SK-N-SH (cell line): Measurements from ENCODE around the gene CHGA. TPM values are rescaled to one million over a fixed set of nuclear protein-coding genes. Genes with fewer than 3 reads are reported as not detected.

Experiments used
- CTCF ChIA-PET: fragments of 300-600, 350-600 bp; formaldehyde crosslinking; extraction: SDS; loops from one replicate; lab custom pipeline; 2021; lab: Yijun Ruan, JAX
- POLR2A ChIA-PET: fragments of 350-600 bp; sonication (Branson Sonifier 250); formaldehyde crosslinking; extraction: SDS; loops from one replicate; lab custom pipeline; 2020; ENCODE audit warnings: antibody characterized with exemption, inconsistent platforms; lab: Yijun Ruan, JAX
- DNase-seq: peaks from one replicate; pipeline ENCODE4 v3.0.0; 2012
- H2AFZ ChIP-seq: fragments of 200-600 bp; sonication (generic); 2 replicates; pipeline ENCODE4 v1.8.1; 2016; ENCODE audit warnings: antibody characterized with exemption, mild to moderate bottlenecking, low read depth
- H3F3A ChIP-seq: fragments of 200-600 bp; sonication (generic); replicated peaks from 2 replicates; pipeline ENCODE3; 2016; ENCODE audit warnings: antibody characterized with exemption, mild to moderate bottlenecking; ENCODE audit not compliant: insufficient read depth
- H3K27ac ChIP-seq, 2 experiments: fragments of 200-500 bp in 1 of 2; fragments of 200-600 bp in 1 of 2; sonication (Bioruptor generic) in 1 of 2; sonication (generic), shearing (Covaris generic) in 1 of 2; 2 replicates each; pipeline versions ENCODE4 v1.5.1 to v1.6.1; 2014 to 2016; ENCODE audit warnings: low read depth in 2 of 2, inconsistent platforms in 1 of 2, low read length in 1 of 2, mild to moderate bottlenecking in 1 of 2, mixed read lengths in 1 of 2
- H3K27me3 ChIP-seq: fragments of 200-600 bp; sonication (generic), shearing (Covaris generic); 2 replicates; pipeline ENCODE4 v1.6.1; 2016; ENCODE audit warnings: mixed run types; ENCODE audit not compliant: insufficient read depth
- H3K36me3 ChIP-seq, 2 experiments: fragments of 200-500 bp in 1 of 2; fragments of 200-600 bp in 1 of 2; sonication (Bioruptor generic) in 1 of 2; sonication (generic) in 1 of 2; replicated peaks in 1 of 2; 2 replicates each; pipeline versions ENCODE3 to v1.5.1; 2014 to 2016; ENCODE audit warnings: low read length in 1 of 2, mild to moderate bottlenecking in 1 of 2; ENCODE audit not compliant: insufficient read depth in 2 of 2, control insufficient read depth in 1 of 2
- H3K4me1 ChIP-seq, 2 experiments: fragments of 200-500 bp in 1 of 2; fragments of 200-600 bp in 1 of 2; sonication (Bioruptor generic) in 1 of 2; sonication (generic), shearing (Covaris generic) in 1 of 2; 2 replicates each; pipeline versions ENCODE4 v1.5.1 to v1.6.1; 2014 to 2016; ENCODE audit warnings: low read depth in 1 of 2, low read length in 1 of 2, mixed run types in 1 of 2; ENCODE audit not compliant: insufficient read depth in 2 of 2, control insufficient read depth in 1 of 2
- H3K4me2 ChIP-seq: fragments of 200-600 bp; sonication (generic), shearing (Covaris generic); 2 replicates; pipeline ENCODE4 v1.6.1; 2017; ENCODE audit warnings: mixed run types
- H3K4me3 ChIP-seq, 2 experiments: fragments of 200-500 bp in 1 of 2; fragments of 200-600 bp in 1 of 2; sonication (Bioruptor generic) in 1 of 2; sonication (generic), shearing (Covaris generic) in 1 of 2; 2 replicates each; pipeline versions ENCODE4 v1.5.1 to v1.8.1; 2014 to 2016; ENCODE audit warnings: low read depth in 2 of 2, inconsistent platforms in 1 of 2, low read length in 1 of 2, mild to moderate bottlenecking in 1 of 2, mixed read lengths in 1 of 2, moderate library complexity in 1 of 2
- H3K79me2 ChIP-seq: fragments of 200-600 bp; sonication (generic); 2 replicates; pipeline ENCODE4 v1.8.1; 2017; ENCODE audit warnings: mild to moderate bottlenecking; ENCODE audit not compliant: insufficient read depth
- H3K9ac ChIP-seq: fragments of 200-600 bp; sonication (generic); 2 replicates; pipeline ENCODE4 v1.6.1; 2017; ENCODE audit warnings: mixed run types
- H3K9me2 ChIP-seq: fragments of 200-600 bp; sonication (generic); 2 replicates; pipeline ENCODE4 v1.6.1; 2017; ENCODE audit warnings: mixed run types
- H3K9me3 ChIP-seq: fragments of 200-600 bp; sonication (generic); 2 replicates; pipeline ENCODE4 v1.6.1; 2017; ENCODE audit warnings: mixed run types, mild to moderate bottlenecking, moderate library complexity
- H4K20me1 ChIP-seq: fragments of 200-600 bp; sonication (generic); 2 replicates; pipeline ENCODE4 v1.6.1; 2017; ENCODE audit warnings: mild to moderate bottlenecking, mixed run types; ENCODE audit not compliant: insufficient read depth
- CTCF ChIP-seq: fragments of 200-600 bp; sonication (generic); IDR thresholded peaks from 2 replicates; pipeline ENCODE4 v1.6.1; 2017; ENCODE audit warnings: antibody characterized with exemption, mild to moderate bottlenecking, moderate library complexity
- FOSL2 ChIP-seq: IDR thresholded peaks from 2 replicates; pipeline ENCODE4 v1.4.0; 2012; ENCODE audit warnings: low read depth, mild to moderate bottlenecking, moderate library complexity, borderline replicate concordance
- FOXM1 ChIP-seq: IDR thresholded peaks from 2 replicates; pipeline ENCODE4 v1.4.0; 2012; ENCODE audit warnings: low read depth, mild to moderate bottlenecking
- GABPA ChIP-seq: IDR thresholded peaks from 2 replicates; pipeline ENCODE4 v1.4.0; 2012; ENCODE audit warnings: low read depth, mild to moderate bottlenecking
- GATA2 ChIP-seq: sonication (generic); formaldehyde crosslinking; IDR thresholded peaks from 2 replicates; pipeline ENCODE4 v1.5.0; 2020; ENCODE audit warnings: mild to moderate bottlenecking, missing genetic modification reagents
- IRF3 ChIP-seq: fragments of 150-350 bp; IDR thresholded peaks from 2 replicates; pipeline ENCODE4 v1.6.1; 2016; ENCODE audit warnings: mild to moderate bottlenecking, low read depth, low read length
- MAX ChIP-seq: IDR thresholded peaks from 2 replicates; pipeline ENCODE4 v1.4.0; 2012; ENCODE audit warnings: low read depth
- POLR2AphosphoS5 ChIP-seq: IDR thresholded peaks from 2 replicates; pipeline ENCODE4 v1.6.1; 2012; ENCODE audit warnings: low read depth, low read length
- RCOR1 ChIP-seq: fragments of 150-350 bp; IDR thresholded peaks from 2 replicates; pipeline ENCODE4 v1.6.1; 2017; ENCODE audit warnings: antibody characterized with exemption, low read length
- REST ChIP-seq: IDR thresholded peaks from 2 replicates; pipeline ENCODE4 v1.6.1; 2012; ENCODE audit warnings: mild to moderate bottlenecking, low read depth, low read length, moderate library complexity
- SIN3A ChIP-seq: IDR thresholded peaks from 2 replicates; pipeline ENCODE4 v1.6.1; 2012; ENCODE audit warnings: low read depth, mild to moderate bottlenecking, low read length, moderate library complexity, borderline replicate concordance
- TCF12 ChIP-seq: IDR thresholded peaks from 2 replicates; pipeline ENCODE4 v1.4.0; 2012
- TEAD4 ChIP-seq: IDR thresholded peaks from 2 replicates; pipeline ENCODE4 v1.4.0; 2012; ENCODE audit warnings: mild to moderate bottlenecking, borderline replicate concordance; ENCODE audit not compliant: insufficient read depth
- YY1 ChIP-seq: IDR thresholded peaks from 2 replicates; pipeline ENCODE4 v1.4.0; 2012; ENCODE audit warnings: low read depth, mild to moderate bottlenecking
- ZBTB33 ChIP-seq: IDR thresholded peaks from 2 replicates; pipeline ENCODE4 v1.4.0; 2012; ENCODE audit warnings: low read depth, borderline replicate concordance
- WGBS: methylation state at CpG from one replicate; pipeline ENCODE4 v1.1.6; 2017; ENCODE audit warnings: low lambda C conversion rate; 5-methylcytosine and 5-hydroxymethylcytosine counted together
- polyA plus RNA-seq, 3 experiments: library from polyadenylated mRNA; depleted of rRNA; stranded (reverse); fragments of >200 nt; gene quantifications; 2 replicates each; pipeline ENCODE4 v1.2.3, GENCODE V29; 2012

CHGA gene
- polyA plus RNA-seq, 1 of the 3 experiments (the other 2 are of a cell fraction) = 5.6 TPM

- DNase-seq = no peak
- Histone ChIP-seq H3K9me3 (no peaks in the 10 kb centered on the region), H4K20me1 (no peaks in the 10 kb centered on the region), H3K4me1 (peaks cover 0 to 23% of the 10 kb centered on the region in 2 experiments; a peak in 1 of 4 replicates), H3K9ac (no peak overlapping the region), H2AFZ (no peak overlapping the region), H3K36me3 (peaks cover 0 to 2% of the 10 kb centered on the region in 2 experiments), H3F3A (no peaks in the 10 kb centered on the region), H3K27me3 (no peaks in the 10 kb centered on the region), H3K4me3 (no peak overlapping the region), H3K27ac (no peak overlapping the region), H3K79me2 (no peaks in the 10 kb centered on the region), H3K4me2 (no peak overlapping the region), H3K9me2 (no peaks in the 10 kb centered on the region)
- ChIA-PET POLR2A (no interaction called here), CTCF (interaction anchor here (0.9 to 1.7 kb wide), 2 partner anchors 12 to 54 kb away, joined by 3 to 5 read pairs; no protein-coding TSS in a partner anchor)
- 91% methylated on average over 10 of the region's 12 CpGs for WGBS
- TF ChIP-seq FOXM1 (no peak), IRF3 (no peak), ZBTB33 (no peak), REST (no peak), POLR2AphosphoS5 (no peak), GATA2 (CRISPR knock-in tag) (no peak), CTCF (no peak), TCF12 (no peak), YY1 (no peak), SIN3A (no peak), TEAD4 (no peak), RCOR1 (no peak), GABPA (no peak), FOSL2 (no peak), MAX (no peak)
Observed at GRCh38 chr14:92939699-92940098, 16.7 kb downstream of the CHGA start.
